HepG2 (cell line): ENCODE measurements around the gene CPXM1. TPM values are rescaled to one million over a fixed set of nuclear protein-coding genes. Genes with fewer than 3 reads are reported as not detected.

Experiments
- CENPBD1 ChIP-seq: sonication (generic); formaldehyde crosslinking; IDR thresholded peaks from 2 replicates; pipeline ENCODE4 v1.8.0; 2022; ENCODE audit warnings: missing genetic modification reagents, low read depth, mild to moderate bottlenecking, borderline replicate concordance
- DBP ChIP-seq: sonication (generic); formaldehyde crosslinking; IDR thresholded peaks from 2 replicates; pipeline ENCODE4 v1.4.0; 2020; ENCODE audit warnings: missing genetic modification reagents; ENCODE audit errors: not compliant biosample characterization
- EHMT2 ChIP-seq: fragments of 200-600 bp; sonication (generic); IDR thresholded peaks from 2 replicates; pipeline ENCODE4 v1.7.0; 2017; ENCODE audit warnings: antibody characterized with exemption, low read depth, low read length, borderline replicate concordance
- FUBP1 ChIP-seq: sonication (generic); formaldehyde crosslinking; IDR thresholded peaks from 2 replicates; pipeline ENCODE4 v1.5.1; 2020; ENCODE audit warnings: missing genetic modification reagents, mild to moderate bottlenecking, borderline replicate concordance
- HES4 ChIP-seq: sonication (generic); formaldehyde crosslinking; IDR thresholded peaks from 2 replicates; pipeline ENCODE4 v1.9.0; 2021; ENCODE audit warnings: mild to moderate bottlenecking, missing genetic modification reagents, borderline replicate concordance
- MED8 ChIP-seq: sonication (generic); formaldehyde crosslinking; IDR thresholded peaks from 2 replicates; pipeline ENCODE4 v1.8.1; 2023; ENCODE audit warnings: mild to moderate bottlenecking, missing genetic modification reagents; ENCODE audit not compliant: insufficient replicate concordance
- MLX ChIP-seq: IDR thresholded peaks from 2 replicates; pipeline ENCODE4 v1.6.1; 2016
- NR2F6 ChIP-seq, 2 experiments: IDR thresholded peaks; 2 replicates each; pipeline ENCODE4 v1.6.1; 2016; ENCODE audit warnings: antibody characterized with exemption in 1 of 2, mild to moderate bottlenecking in 1 of 2
- PLSCR1 ChIP-seq: sonication (generic); formaldehyde crosslinking; IDR thresholded peaks from 2 replicates; pipeline ENCODE4 v1.5.0; 2020; ENCODE audit warnings: missing genetic modification reagents, mild to moderate bottlenecking, borderline replicate concordance
- POGK ChIP-seq: sonication (generic); formaldehyde crosslinking; conservative IDR thresholded peaks from 2 replicates; pipeline ENCODE4 v1.8.0; 2022; ENCODE audit warnings: mild to moderate bottlenecking, moderate library complexity, missing genetic modification reagents
- RARA ChIP-seq: IDR thresholded peaks from 2 replicates; pipeline ENCODE4 v1.6.1; 2016; ENCODE audit warnings: missing genetic modification reagents, missing compliant biosample characterization
- YEATS4 ChIP-seq: sonication (generic); formaldehyde crosslinking; IDR thresholded peaks from 2 replicates; pipeline ENCODE4 v1.4.0; 2020; ENCODE audit warnings: missing genetic modification reagents, borderline replicate concordance
- ZBTB8A ChIP-seq: sonication (generic); formaldehyde crosslinking; IDR thresholded peaks from 2 replicates; pipeline ENCODE4 v1.4.0; 2020; ENCODE audit warnings: mild to moderate bottlenecking, low read depth, missing genetic modification reagents, borderline replicate concordance
- ZNF280B ChIP-seq: sonication (generic); formaldehyde crosslinking; IDR thresholded peaks from 2 replicates; pipeline ENCODE4 v1.5.0; 2020; ENCODE audit warnings: missing genetic modification reagents, mild to moderate bottlenecking, borderline replicate concordance
- ZNF329 ChIP-seq: sonication (generic); formaldehyde crosslinking; IDR thresholded peaks from 2 replicates; pipeline ENCODE4 v1.9.0; 2021; ENCODE audit warnings: low read depth, mild to moderate bottlenecking, missing genetic modification reagents
- ZNF468 ChIP-seq: sonication (generic); formaldehyde crosslinking; IDR thresholded peaks from 2 replicates; pipeline ENCODE4 v1.8.0; 2022; ENCODE audit warnings: mild to moderate bottlenecking, moderate library complexity, missing genetic modification reagents
- ZNF563 ChIP-seq: sonication (generic); formaldehyde crosslinking; IDR thresholded peaks from 2 replicates; pipeline ENCODE4 v1.8.0; 2022; ENCODE audit warnings: mild to moderate bottlenecking, moderate library complexity, missing genetic modification reagents
- ZNF567 ChIP-seq: sonication (generic); formaldehyde crosslinking; IDR thresholded peaks from 2 replicates; pipeline ENCODE4 v1.8.1; 2023; ENCODE audit warnings: mild to moderate bottlenecking, missing genetic modification reagents, borderline replicate concordance
- ZNF674 ChIP-seq: sonication (generic); formaldehyde crosslinking; IDR thresholded peaks from 2 replicates; pipeline ENCODE4 v1.5.0; 2020; ENCODE audit warnings: low read depth, mild to moderate bottlenecking, missing genetic modification reagents
- ZNF724P ChIP-seq: sonication (generic); formaldehyde crosslinking; IDR thresholded peaks from 2 replicates; pipeline ENCODE4 v1.8.0; 2022; ENCODE audit warnings: missing genetic modification reagents, borderline replicate concordance
- ZNF772 ChIP-seq: sonication (generic); formaldehyde crosslinking; IDR thresholded peaks from 2 replicates; pipeline ENCODE4 v1.5.0; 2020; ENCODE audit warnings: mild to moderate bottlenecking, missing genetic modification reagents
- polyA plus RNA-seq, 8 experiments: library from polyadenylated mRNA; depleted of rRNA in 3 of 8; stranded (reverse) in 7 of 8; unstranded in 1 of 8; fragments of >200 nt; fragmentation: Illumina TruSeq in 4 of 8; extraction: Trizol in 4 of 8; gene quantifications; 2 replicates each; pipeline versions ENCODE4 v1.2.1 to v1.2.3, GENCODE V29; 2011 to 2016; ENCODE audit warnings: low read depth in 4 of 8, missing spikeins in 1 of 8, mixed read lengths in 1 of 8; ENCODE audit not compliant: insufficient read depth in 1 of 8
- total RNA-seq, 5 experiments: library from RNA; depleted of rRNA; stranded (reverse); fragments of >200 nt; fragmentation: Illumina TruSeq; extraction: Trizol; gene quantifications; 2 replicates each; pipeline ENCODE4 v1.2.3, GENCODE V29; 2016; ENCODE audit warnings: low read depth in 1 of 5

The CPXM1 gene
- total and polyA plus RNA-seq, 2 of the 13 experiments (the other 11 are each of a cell fraction or from before 2014, with no cell fraction given): 0.07 TPM; not detected in 1

GRCh38 chr20:2756056-2756611 lies 44.3 kb downstream of the CPXM1 start (continued):
- peak; percentile 42; the same call in 1 of the 2 replicates for TF ChIP-seq POGK (CRISPR knock-in tag)
- no peak for TF ChIP-seq DBP
- no peak for TF ChIP-seq ZNF563 (CRISPR knock-in tag)
- TF ChIP-seq FUBP1 (CRISPR knock-in tag): 0 out of 2 replicates have a peak, but pooled peaks have one; percentile 70
- 0 out of 2 replicates have a peak, but pooled peaks have one; percentile 27 for TF ChIP-seq HES4 (CRISPR knock-in tag)
- TF ChIP-seq CENPBD1: no peak
- no peak for TF ChIP-seq ZNF567 (CRISPR knock-in tag)
- TF ChIP-seq PLSCR1: no peak
- no peak for TF ChIP-seq ZNF674 (CRISPR knock-in tag)
- TF ChIP-seq EHMT2: no peak
- TF ChIP-seq RARA (CRISPR knock-in tag): no peak
- TF ChIP-seq MLX (CRISPR knock-in tag): no peak
- TF ChIP-seq ZNF724P (CRISPR knock-in tag): no peak; the same call in 1 of the 2 replicates
- TF ChIP-seq MED8 (CRISPR knock-in tag): no peak
- no peak for TF ChIP-seq NR2F6 (IDR thresholded peaks at IDR 0.05)
- TF ChIP-seq NR2F6 (CRISPR knock-in tag; IDR thresholded peaks at IDR 0.05): no peak
- TF ChIP-seq ZBTB8A (CRISPR knock-in tag): no peak
- TF ChIP-seq ZNF280B (CRISPR knock-in tag): no peak
- no peak for TF ChIP-seq ZNF772
- TF ChIP-seq ZNF329 (CRISPR knock-in tag): no peak
- TF ChIP-seq ZNF468 (CRISPR knock-in tag): no peak
- TF ChIP-seq YEATS4 (CRISPR knock-in tag): no peak
